Measurements from ENCODE around the gene VSTM2B.
A peak's percentile ranks its signal among the peaks of the same experiment; 100 is the strongest.

VSTM2B gene

GRCh38 chr19:29525901-29526729, at the start of gene VSTM2B:
Gene VSTM2B (plus strand): TSS chr19:29525994. CDS start chr19:29526584, 590 bp downstream.
- Histone ChIP-seq H3K27me3 (peaks cover 93% of the 10 kb centered on the region), H3K9ac (no peak within 1 kb of the TSS), H4K20me1 (peaks cover 40% of the 10 kb centered on the region), H3K9me3 (peaks cover 13% of the 10 kb centered on the region), H3K36me3 (no peaks in the 10 kb centered on the region), H3K4me3 (peak within 1 kb of the TSS; percentile 59), H3K4me2 (peak within 1 kb of the TSS; percentile 68), H3K4me1 (peaks cover 30% of the 10 kb centered on the region), H3K27ac (no peak within 1 kb of the TSS)
- TF ChIP-seq Cebpa-rat (IDR thresholded peaks at IDR 0.05) = no peak

- Histone ChIP-seq H3K9me3 (peaks cover 26% of the 10 kb centered on the region), H3K4me2 (no peak overlapping the region), H3K4me3 (no peak overlapping the region), H3K9ac (no peak overlapping the region), H3K4me1 (no peaks in the 10 kb centered on the region), H3K27me3 (no peaks in the 10 kb centered on the region), H3K27ac (no peak overlapping the region), H4K20me1 (no peaks in the 10 kb centered on the region), H3K36me3 (no peaks in the 10 kb centered on the region)
- TF ChIP-seq Cebpa-rat (IDR thresholded peaks at IDR 0.05) = no peak
These were observed 49.3 kb upstream of the VSTM2B start for GRCh38 chr19:29476528-29476927.

GRCh38 chr19:29477831-29478577, 47.8 kb upstream of the VSTM2B start:
- no peak for TF ChIP-seq Cebpa-rat (IDR thresholded peaks at IDR 0.05)
- Histone ChIP-seq H3K27me3 (no peaks in the 10 kb centered on the region), H3K4me3 (no peak overlapping the region), H3K9ac (no peak overlapping the region), H3K4me1 (no peaks in the 10 kb centered on the region), H4K20me1 (no peaks in the 10 kb centered on the region), H3K9me3 (peaks cover 35% of the 10 kb centered on the region), H3K36me3 (no peaks in the 10 kb centered on the region), H3K4me2 (no peak overlapping the region), H3K27ac (no peak overlapping the region)

- Histone ChIP-seq H3K9me3 (peaks cover 35% of the 10 kb centered on the region), H3K4me3 (no peak overlapping the region), H4K20me1 (no peaks in the 10 kb centered on the region), H3K4me1 (no peaks in the 10 kb centered on the region), H3K27me3 (no peaks in the 10 kb centered on the region), H3K9ac (no peak overlapping the region), H3K36me3 (no peaks in the 10 kb centered on the region), H3K4me2 (no peak overlapping the region), H3K27ac (no peak overlapping the region)
- TF ChIP-seq Cebpa-rat (IDR thresholded peaks at IDR 0.05) = no peak
These were observed 46.9 kb upstream of the VSTM2B start for GRCh38 chr19:29478578-29479565.

GRCh38 chr19:29479941-29480340, 45.9 kb upstream of the VSTM2B start:
- Histone ChIP-seq H4K20me1 (no peaks in the 10 kb centered on the region), H3K4me2 (no peak overlapping the region), H3K9me3 (peaks cover 35% of the 10 kb centered on the region), H3K27ac (no peak overlapping the region), H3K27me3 (no peaks in the 10 kb centered on the region), H3K4me1 (0 out of 2 replicates have a peak, but pooled peaks cover 5% of the 10 kb centered on the region), H3K9ac (no peak overlapping the region), H3K36me3 (no peaks in the 10 kb centered on the region), H3K4me3 (no peak overlapping the region)
- no peak for TF ChIP-seq Cebpa-rat (IDR thresholded peaks at IDR 0.05)

GRCh38 chr19:29480507-29480906, 45.3 kb upstream of the VSTM2B start:
- no peak for TF ChIP-seq Cebpa-rat (IDR thresholded peaks at IDR 0.05)
- H4K20me1 ChIP-seq = no peaks in the 10 kb centered on the region
- no peak overlapping the region for H3K4me3 ChIP-seq
- H3K4me2 ChIP-seq = no peak overlapping the region
- H3K4me1 ChIP-seq = 0 out of 2 replicates have a peak, but pooled peaks cover 5% of the 10 kb centered on the region
- peaks cover 35% of the 10 kb centered on the region for H3K9me3 ChIP-seq
- H3K36me3 ChIP-seq = no peaks in the 10 kb centered on the region
- no peak overlapping the region for H3K9ac ChIP-seq
- no peaks in the 10 kb centered on the region for H3K27me3 ChIP-seq
- H3K27ac ChIP-seq = no peak overlapping the region

GRCh38 chr19:29482855-29483640, 42.7 kb upstream of the VSTM2B start:
- TF ChIP-seq Cebpa-rat (IDR thresholded peaks at IDR 0.05) = no peak
- no peak overlapping the region for H3K27ac ChIP-seq
- peaks cover 35% of the 10 kb centered on the region for H3K9me3 ChIP-seq
- peaks cover 15% of the 10 kb centered on the region for H3K4me1 ChIP-seq
- H4K20me1 ChIP-seq = no peaks in the 10 kb centered on the region
- H3K27me3 ChIP-seq = no peaks in the 10 kb centered on the region
- H3K9ac ChIP-seq = no peak overlapping the region
- no peaks in the 10 kb centered on the region for H3K36me3 ChIP-seq
- H3K4me2 ChIP-seq = no peak overlapping the region
- no peak overlapping the region for H3K4me3 ChIP-seq

GRCh38 chr19:29483641-29483920, 42.2 kb upstream of the VSTM2B start:
- Histone ChIP-seq H3K4me2 (no peak overlapping the region), H4K20me1 (no peaks in the 10 kb centered on the region), H3K36me3 (no peaks in the 10 kb centered on the region), H3K4me3 (no peak overlapping the region), H3K27ac (no peak overlapping the region), H3K27me3 (no peaks in the 10 kb centered on the region), H3K9me3 (peaks cover 35% of the 10 kb centered on the region), H3K9ac (no peak overlapping the region), H3K4me1 (peaks cover 21% of the 10 kb centered on the region)
- no peak for TF ChIP-seq Cebpa-rat (IDR thresholded peaks at IDR 0.05)
